Esophagus (tissue), 2 donors: ENCODE data around the gene LRRC41. TPM values are rescaled to one million over a fixed set of nuclear protein-coding genes. Genes with fewer than 3 reads are reported as not detected.
A peak's percentile ranks its signal among the peaks of the same experiment; 100 is the strongest.
"Not testable (repeated sequence)": the region's sequence is repeated elsewhere in the genome, so short reads cannot be mapped to it uniquely, and the experiment has no call there.

Experiments used
- H3K27ac ChIP-seq, 2 donors: one replicate each; pipeline ENCODE4 v1.5.1; 2013; ENCODE audit warnings: low read depth in 2 of 2, mild to moderate bottlenecking in 2 of 2, inconsistent platforms in 1 of 2, low read length in 1 of 2, moderate library complexity in 1 of 2
- H3K27me3 ChIP-seq, 2 donors: one replicate each; pipeline ENCODE4 v1.6.1; 2013; ENCODE audit warnings: low read length in 2 of 2, control low read depth in 1 of 2, mild to moderate bottlenecking in 1 of 2; ENCODE audit not compliant: insufficient read depth in 2 of 2, control insufficient read depth in 1 of 2
- H3K36me3 ChIP-seq, 2 donors: one replicate each; pipeline ENCODE4 v1.6.1; 2013; ENCODE audit warnings: low read length in 1 of 2; ENCODE audit not compliant: control insufficient read depth in 2 of 2, insufficient read depth in 2 of 2
- H3K4me1 ChIP-seq, 2 donors: one replicate each; pipeline ENCODE4 v1.6.1; 2013; ENCODE audit warnings: low read length in 1 of 2; ENCODE audit not compliant: control insufficient read depth in 2 of 2, insufficient read depth in 2 of 2
- H3K4me3 ChIP-seq, 2 donors: one replicate each; pipeline ENCODE4 v1.5.1; 2013; ENCODE audit warnings: low read length in 2 of 2, mild to moderate bottlenecking in 2 of 2, low read depth in 1 of 2, moderate library complexity in 1 of 2
- H3K9me3 ChIP-seq, 2 donors: one replicate each; pipeline ENCODE4 v1.6.1; 2013; ENCODE audit warnings: mild to moderate bottlenecking in 2 of 2, low read depth in 1 of 2, low read length in 1 of 2, moderate library complexity in 1 of 2; ENCODE audit not compliant: control insufficient read depth in 2 of 2, insufficient read depth in 1 of 2
- WGBS, 2 donors: extraction: QIAGEN DNeasy Blood & Tissue Kit; methylation state at CpG; one replicate each; pipeline ENCODE4 v1.1.7; 2013; 5-methylcytosine and 5-hydroxymethylcytosine counted together
- polyA plus RNA-seq, 2 donors: library from polyadenylated mRNA; stranded (reverse); fragments of 200-250 nt; gene quantifications; one replicate each; pipeline ENCODE4 v1.2.3, GENCODE V29; 2013
- donor health status: healthy with polysubstance abuse.
- donor health status: Bipolar disorder and iron deficiency.

LRRC41 gene
- polyA plus RNA-seq, 2 donors: 17.4 to 32.1 TPM

GRCh38 chr1:46325285-46326076, 22.1 kb upstream of the LRRC41 start:
- H3K4me1 ChIP-seq, H3K36me3 ChIP-seq, H3K9me3 ChIP-seq, H3K27me3 ChIP-seq, H3K4me3 ChIP-seq: not testable (repeated sequence)
- WGBS, 2 donors: 74 to 78% methylated on average over 11 of the region's 11 CpGs
- H3K27ac ChIP-seq: peak overlapping the region in 1 of 2 donors; percentile 13

DNA sequence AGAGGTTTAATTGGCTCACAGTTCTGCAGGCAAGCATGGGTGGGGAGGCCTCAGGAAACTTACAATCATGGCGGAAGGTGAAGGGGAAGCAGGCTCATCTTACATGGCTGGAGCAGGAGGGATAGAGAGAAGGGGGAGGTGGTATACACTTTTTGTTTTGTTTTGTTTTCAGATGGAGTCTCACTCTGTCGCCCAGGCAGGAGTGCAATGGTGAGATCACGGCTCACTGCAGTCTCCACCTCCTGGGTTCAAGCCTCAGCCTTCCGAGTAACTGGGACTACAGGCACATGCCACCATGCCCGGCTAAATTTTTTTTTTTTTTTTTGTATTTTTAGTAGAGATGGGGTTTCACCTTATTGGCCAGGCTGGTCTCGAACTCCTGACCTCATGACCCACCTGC, 18.8 kb upstream of the LRRC41 start:
- not testable (repeated sequence) for H3K27me3 ChIP-seq, H3K4me1 ChIP-seq, H3K36me3 ChIP-seq, H3K4me3 ChIP-seq, H3K9me3 ChIP-seq, H3K27ac ChIP-seq
- WGBS, 2 donors: 88 to 90% methylated on average over 6 of the region's 6 CpGs

GRCh38 chr1:46319960-46320914, 16.8 kb upstream of the LRRC41 start:
- H3K9me3 ChIP-seq, H3K27me3 ChIP-seq, H3K4me3 ChIP-seq, H3K27ac ChIP-seq, H3K4me1 ChIP-seq, H3K36me3 ChIP-seq: not testable (repeated sequence)
- WGBS, 2 donors: 80 to 82% methylated on average over 10 to 12 of the region's 13 CpGs

- not testable (repeated sequence) for H3K27ac ChIP-seq, H3K4me3 ChIP-seq, H3K4me1 ChIP-seq, H3K9me3 ChIP-seq, H3K36me3 ChIP-seq, H3K27me3 ChIP-seq
- WGBS, 2 donors: 91 to 92% methylated on average over 6 of the region's 6 CpGs
Observed at GRCh38 chr1:46319301-46319700, 15.9 kb upstream of the LRRC41 start.

GRCh38 chr1:46317323-46317722, 13.9 kb upstream of the LRRC41 start:
- 94 to 97% methylated on average over 1 of the region's 1 CpG for WGBS, 2 donors
- Histone ChIP-seq H3K4me3 (no peak overlapping the region), H3K36me3 (peaks cover 6 to 7% of the 10 kb centered on the region in 2 donors), H3K27ac (no peak overlapping the region), H3K9me3 (no peaks in the 10 kb centered on the region), H3K4me1 (no peaks in the 10 kb centered on the region), H3K27me3 (no peaks in the 10 kb centered on the region)

DNA sequence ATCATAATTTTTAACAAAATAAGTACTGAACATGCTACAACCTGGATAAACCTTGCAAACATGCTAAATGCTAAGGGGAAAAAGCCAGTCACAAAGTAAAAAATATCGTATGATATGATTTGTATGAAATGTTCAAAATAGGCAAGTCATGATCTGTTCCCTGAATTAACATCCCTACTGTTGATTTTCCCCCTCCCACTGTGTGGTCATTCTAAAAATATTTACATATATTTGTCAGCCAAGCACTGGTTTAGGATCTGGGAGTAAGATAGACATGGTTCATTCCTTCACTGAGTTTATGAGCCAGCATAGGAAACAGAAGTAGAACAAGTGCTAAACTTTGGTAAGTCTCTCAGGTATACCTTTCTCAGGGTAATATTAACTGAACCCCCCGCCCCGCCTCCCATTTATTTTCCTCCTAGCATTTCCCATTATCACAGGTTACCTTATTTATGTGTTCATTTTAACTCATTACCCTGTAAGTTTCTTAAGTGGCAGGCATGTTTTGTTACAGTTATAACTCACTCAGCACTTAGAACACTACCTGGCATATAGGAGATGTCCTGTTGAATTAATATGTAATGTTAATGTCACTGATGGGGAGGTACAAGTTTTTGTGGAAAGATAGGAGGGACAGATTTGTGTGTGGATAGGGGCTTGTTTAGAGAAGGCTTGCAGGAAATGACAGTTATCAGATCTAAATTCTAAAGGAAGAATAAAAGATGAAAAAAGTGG, 12.4 kb upstream of the LRRC41 start:
- H3K4me1 ChIP-seq: no peaks in the 10 kb centered on the region
- H3K4me3 ChIP-seq: no peak overlapping the region
- no peaks in the 10 kb centered on the region for H3K9me3 ChIP-seq
- WGBS, 2 donors: 84 to 87% methylated on average over 3 of the region's 3 CpGs
- peaks cover 6 to 10% of the 10 kb centered on the region in 2 donors for H3K36me3 ChIP-seq
- no peaks in the 10 kb centered on the region for H3K27me3 ChIP-seq
- no peak overlapping the region for H3K27ac ChIP-seq

- Histone ChIP-seq H3K27me3 (no peaks in the 10 kb centered on the region), H3K27ac (no peak overlapping the region), H3K9me3 (no peaks in the 10 kb centered on the region), H3K36me3 (peaks cover 8 to 17% of the 10 kb centered on the region in 2 donors), H3K4me3 (no peak overlapping the region), H3K4me1 (no peaks in the 10 kb centered on the region)
- WGBS, 2 donors: 97% methylated on average over 4 of the region's 4 CpGs
Observed at GRCh38 chr1:46310321-46310720, 6.9 kb upstream of the LRRC41 start.

DNA sequence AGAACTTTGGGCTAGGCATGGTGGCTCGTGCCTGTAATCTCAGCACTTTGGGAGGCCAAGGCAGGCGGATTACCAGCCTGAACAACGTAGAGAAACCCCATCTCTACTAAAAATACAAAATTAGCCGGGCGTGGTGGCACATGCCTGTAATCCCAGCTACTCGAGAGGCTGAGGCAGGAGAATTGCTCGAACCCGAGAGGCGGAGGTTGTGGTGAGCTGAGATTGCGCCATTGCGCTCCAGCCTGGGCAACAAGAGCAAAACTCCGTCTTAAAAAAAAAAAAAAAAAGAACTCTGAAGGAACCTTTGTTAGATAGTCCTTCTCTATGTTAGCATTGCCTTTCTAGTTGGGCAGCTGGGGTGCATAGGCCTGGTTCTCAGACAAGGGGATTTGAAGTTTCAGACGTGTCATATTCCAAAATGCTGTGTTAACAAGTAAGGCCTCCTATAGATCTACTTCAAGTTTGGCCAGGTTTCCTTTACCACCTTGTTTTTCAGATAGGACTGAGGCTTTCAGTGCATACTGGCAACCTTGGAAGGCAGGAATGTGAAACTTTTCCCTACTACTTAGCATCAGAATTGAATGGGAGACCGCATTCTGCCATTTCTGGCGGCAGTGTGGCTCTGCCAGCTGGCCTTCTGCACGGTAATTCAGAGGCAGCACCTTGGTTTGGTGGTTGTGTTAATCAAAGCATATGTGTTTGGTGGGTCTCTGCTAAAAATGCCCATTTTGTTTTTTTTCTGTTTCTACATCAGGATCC, 6.2 kb upstream of the LRRC41 start:
- 86 to 89% methylated on average over 16 of the region's 16 CpGs for WGBS, 2 donors
- no peaks in the 10 kb centered on the region for H3K27me3 ChIP-seq
- no peak overlapping the region for H3K4me3 ChIP-seq
- H3K4me1 ChIP-seq: peaks cover 3 to 4% of the 10 kb centered on the region in 2 donors
- no peaks in the 10 kb centered on the region for H3K9me3 ChIP-seq
- no peak overlapping the region for H3K27ac ChIP-seq
- peaks cover 8 to 13% of the 10 kb centered on the region in 2 donors for H3K36me3 ChIP-seq

GRCh38 chr1:46306159-46306530, 2.7 kb upstream of the LRRC41 start:
- no peaks in the 10 kb centered on the region for H3K9me3 ChIP-seq
- peaks cover 3 to 4% of the 10 kb centered on the region in 2 donors for H3K4me1 ChIP-seq
- H3K36me3 ChIP-seq: peaks cover 8 to 10% of the 10 kb centered on the region in 2 donors
- no peak overlapping the region for H3K4me3 ChIP-seq
- H3K27ac ChIP-seq: no peak overlapping the region
- 92% methylated on average over 8 of the region's 8 CpGs for WGBS, 2 donors
- H3K27me3 ChIP-seq: no peaks in the 10 kb centered on the region
